ENCODE data around the gene CA6.
"Not testable (repeated sequence)": the region's sequence is repeated elsewhere in the genome, so short reads cannot be mapped to it uniquely, and the experiment has no call there.

The CA6 gene

DNA sequence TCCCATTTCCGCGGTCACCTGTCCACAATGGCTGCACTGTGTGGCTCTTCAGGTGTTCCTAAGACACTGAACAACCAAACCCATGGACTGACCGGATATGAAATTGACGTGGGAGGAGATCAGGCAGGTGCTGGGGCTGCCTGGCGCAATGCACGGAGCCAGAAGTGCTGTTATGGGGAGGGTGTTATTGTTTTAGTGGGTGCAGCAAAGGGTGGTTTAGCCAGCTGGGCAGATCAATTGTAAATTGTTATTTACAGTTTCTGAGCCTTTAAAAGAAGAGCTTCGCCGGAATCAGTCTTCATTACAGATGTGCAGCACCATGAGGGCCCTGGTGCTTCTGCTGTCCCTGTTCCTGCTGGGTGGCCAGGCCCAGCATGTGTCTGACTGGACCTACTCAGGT, at the start of gene CA6:
Gene CA6, plus strand, starts transcription at position 301 of the 400 bp plus-strand sequence. Its CDS starts 19 bp downstream, at position 320.
- DNase-seq (ENCODE audit: low spot score): no peak

DNA sequence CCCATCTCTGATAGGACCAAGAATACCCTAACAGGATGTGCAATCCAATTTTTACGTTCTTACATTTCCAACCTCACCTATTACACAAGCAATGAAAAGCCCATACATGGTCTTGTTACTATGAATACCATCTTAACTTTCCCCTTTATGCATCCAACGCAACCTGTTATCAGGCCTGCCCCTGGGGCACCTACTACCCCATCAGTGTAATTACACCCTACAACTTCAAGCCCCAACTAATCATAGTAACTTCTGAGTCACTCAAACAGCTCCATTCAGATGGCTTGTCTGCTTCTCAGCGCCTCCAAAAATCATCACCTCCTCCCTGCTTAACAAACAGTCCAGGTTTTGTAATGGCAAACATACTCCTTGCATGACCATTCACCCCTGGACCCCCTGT, 48.9 kb upstream of the CA6 start:
- DNase-seq (ENCODE audit: low spot score): not testable (repeated sequence)

DNA sequence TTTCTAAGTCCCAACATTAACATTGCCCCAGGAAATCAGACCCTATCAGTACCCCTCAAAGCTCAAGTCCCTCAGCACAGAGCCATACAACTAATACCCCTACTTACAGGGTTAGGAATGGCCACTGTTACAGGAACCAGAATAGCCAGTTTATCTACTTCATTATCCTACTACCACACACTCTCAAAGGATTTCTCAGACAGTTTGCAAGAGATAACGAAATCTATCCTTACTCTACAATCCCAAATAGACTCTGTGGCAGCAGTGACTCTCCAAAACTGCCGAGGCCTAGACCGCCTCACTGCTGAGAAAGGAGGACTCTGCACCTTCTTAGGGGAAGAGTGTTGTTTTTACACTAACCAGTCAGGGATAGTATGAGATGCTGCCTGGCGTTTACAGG, 48.2 kb upstream of the CA6 start:
- not testable (repeated sequence) for DNase-seq (ENCODE audit: low spot score)

DNA sequence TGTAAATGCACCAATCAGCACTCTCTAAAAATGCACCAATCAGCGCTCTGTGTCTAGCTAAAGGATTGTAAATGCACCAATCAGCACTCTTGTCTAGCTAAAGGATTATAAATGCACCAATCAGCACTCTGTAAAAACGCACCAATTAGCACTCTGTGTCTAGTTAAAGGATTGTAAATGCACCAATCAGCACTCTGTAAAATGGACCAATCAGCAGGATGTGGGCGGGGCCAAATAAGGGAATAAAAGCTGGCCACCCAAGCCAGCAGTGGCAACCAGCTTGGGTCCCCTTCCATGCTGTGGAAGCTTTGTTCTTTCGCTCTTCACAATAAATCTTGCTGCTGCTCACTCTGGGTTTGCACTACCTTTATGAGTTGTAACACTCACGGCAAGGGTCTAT, 47.2 kb upstream of the CA6 start:
- DNase-seq (ENCODE audit: low spot score): peak; percentile 47

DNA sequence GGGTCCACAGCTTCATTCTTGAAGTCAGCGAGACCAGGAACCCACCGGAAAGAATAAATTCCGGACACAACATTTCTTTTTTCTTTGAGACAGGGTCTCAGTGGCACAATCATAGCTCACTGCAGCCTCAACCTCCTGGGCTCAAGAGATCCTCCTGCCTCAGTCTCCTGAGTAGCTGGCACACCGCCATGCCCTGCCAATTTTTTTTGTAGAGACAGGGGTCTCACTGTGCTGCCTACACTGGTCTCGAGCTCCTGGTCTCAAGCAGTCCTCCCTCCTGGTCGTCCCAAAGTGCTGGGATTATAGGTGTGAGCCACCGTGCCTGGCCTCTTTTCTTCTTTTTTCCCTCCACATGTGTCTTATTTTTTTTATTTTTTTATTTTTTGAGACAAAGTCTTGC, 46.6 kb upstream of the CA6 start:
- no peak for DNase-seq (ENCODE audit: low spot score)

DNA sequence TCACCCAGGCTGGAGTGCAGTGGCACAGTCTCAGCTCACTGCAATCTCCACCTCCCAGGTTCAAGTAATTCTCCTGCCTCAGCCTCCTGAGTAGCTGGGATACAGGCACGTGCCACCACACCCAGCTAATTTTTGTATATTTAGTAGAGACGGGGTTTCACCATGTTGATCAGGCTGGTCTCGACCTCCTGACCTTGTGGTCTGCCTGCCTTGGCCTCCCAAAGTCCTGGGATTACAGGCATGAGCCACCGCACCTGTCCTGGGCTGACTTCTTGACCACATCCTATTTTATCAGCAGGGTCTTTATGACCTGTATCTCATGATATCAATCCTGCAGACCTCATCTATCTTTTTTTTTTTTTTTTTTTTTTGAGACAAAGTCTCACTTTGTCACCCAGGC, 45.0 kb upstream of the CA6 start:
- not testable (repeated sequence) for DNase-seq (ENCODE audit: low spot score)

DNA sequence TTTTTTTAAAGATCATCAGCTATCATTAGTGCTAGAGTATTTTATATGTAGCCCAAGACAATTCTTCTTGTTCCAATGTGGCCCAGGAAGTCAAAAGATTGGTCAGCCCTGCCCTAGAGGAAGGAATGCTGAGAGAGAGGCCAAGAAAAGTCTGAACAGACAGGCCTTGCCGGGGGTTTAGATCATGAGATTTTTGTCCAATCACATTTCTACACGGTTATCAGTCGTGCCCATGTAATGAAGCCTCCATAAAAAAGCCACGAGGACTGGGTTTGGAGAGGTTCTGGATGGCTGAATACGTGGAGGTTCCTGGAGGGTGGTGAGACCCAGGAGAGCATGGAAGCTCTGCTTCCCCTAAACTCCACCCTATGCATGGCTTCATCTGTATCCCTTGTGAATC, 42.9 kb upstream of the CA6 start:
- DNase-seq (ENCODE audit: low spot score): no peak

DNA sequence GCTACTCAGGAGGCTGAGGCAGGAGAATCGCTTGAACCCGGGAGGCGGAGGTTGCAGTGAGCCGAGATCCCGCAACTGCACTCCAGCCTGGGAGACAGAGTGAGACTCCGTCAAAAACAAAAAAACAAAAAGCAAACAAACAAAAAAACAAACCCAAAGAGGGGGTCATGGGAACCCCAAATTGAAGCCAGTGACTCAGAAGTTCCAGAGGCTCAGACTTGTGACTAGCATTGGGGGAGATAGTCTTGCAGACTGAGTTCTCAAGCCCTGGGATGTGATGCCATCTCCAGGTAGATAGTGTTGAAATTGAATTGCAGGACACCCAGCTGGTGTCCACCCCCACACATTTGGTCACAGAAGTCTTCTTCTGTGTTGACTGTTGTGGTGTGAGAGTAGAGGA, 42.3 kb upstream of the CA6 start:
- no peak for DNase-seq (ENCODE audit: low spot score)

DNA sequence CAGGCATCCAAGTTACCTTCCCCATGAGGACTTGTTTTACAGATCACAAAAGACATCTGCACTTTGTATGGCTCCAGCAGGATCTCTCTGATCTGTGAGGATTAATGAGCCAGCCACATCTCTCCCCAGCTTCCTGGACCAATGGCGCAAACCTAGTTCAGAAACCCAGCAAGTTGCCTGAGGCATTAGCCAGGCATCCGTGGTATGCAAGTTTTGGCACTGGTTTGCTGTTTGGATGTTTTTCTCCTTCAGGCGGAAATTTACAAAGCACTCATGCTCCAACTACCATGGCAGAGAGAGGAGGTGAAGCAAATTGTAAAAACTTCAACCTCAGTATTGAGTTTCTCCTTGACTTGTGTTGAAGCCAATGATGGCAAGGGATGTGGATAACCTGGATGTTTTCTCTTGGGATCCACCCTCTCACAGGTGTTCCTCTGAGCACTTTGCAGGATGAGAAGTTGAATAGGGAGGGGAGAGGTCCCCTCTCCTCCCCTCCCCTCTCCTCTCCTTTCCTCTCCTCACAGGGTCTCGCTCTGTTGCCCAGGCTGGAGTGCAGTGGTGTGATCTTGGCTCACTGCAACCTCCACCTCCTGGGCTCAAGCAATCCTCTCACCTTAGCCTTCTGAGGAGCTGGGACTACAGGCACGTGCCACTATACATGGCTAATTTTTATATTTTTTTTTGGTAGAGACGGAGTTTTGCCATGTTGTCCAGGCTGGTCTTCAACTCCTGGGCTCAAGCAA, 41.6 kb upstream of the CA6 start:
- no peak for DNase-seq (ENCODE audit: low spot score)

DNA sequence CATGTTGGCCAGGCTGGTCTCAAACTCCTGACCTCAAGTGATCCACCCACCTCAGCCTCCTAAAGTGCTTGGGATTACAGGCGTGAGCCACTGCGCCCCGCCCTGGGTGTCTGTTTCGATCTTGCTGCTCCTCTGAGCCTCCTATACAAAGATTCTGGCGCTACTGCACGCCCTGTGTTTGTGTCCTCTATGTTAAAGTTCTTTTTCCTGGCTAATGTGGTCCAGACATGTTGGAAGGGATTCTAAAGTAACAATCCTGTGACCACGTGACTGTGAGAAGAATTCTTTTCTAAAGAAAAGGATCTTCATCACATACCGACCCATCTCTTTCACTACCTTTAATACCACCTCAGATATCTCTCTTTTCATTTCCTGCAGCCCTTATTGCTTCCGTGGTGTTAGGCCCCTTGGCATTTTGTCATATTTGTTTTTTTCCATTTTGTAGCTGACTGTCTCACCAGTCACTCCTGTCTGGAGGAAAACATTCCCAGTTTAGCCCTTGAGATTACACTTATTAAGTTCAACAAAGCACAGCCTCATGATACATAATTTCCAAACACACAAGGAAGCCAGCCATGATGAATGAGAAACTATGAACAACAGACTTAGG, 40.0 kb upstream of the CA6 start:
- no peak for DNase-seq (ENCODE audit: low spot score)

DNA sequence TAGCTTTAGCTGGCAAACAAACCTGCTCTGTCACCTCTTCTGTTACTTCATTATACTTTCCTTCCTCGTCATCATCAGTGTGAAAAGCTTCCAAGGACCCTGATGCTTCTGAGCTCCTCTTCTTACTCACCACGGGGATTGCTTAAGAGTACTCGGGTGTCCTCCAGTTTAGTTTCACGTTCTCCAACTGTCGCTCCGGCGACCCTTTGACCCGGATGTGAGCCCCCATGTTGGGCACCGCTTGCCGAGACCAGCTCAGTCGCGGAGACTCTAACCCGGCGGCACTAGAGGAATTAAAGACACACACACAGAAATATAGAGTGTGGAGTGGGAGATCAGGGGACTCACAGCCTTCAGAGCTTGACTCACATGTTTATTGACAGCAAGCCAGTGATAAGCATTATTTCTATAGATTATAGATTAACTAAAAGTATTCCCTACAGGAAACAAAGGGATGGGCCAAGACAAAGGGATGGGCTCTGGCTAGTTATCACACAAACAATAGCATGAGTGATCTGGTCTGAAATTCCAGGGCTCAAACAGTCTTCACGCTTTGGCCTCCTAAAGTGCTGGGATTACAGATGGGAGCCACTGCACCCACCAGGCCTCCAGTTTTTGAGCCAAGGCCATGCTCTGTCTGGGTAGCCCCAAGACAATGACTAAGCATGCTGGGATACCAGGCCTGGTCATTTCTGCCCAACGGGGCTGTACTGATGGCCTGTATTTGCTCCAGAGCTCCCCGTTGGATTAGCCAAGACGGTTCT, 37.1 kb upstream of the CA6 start:
- no peak for DNase-seq (ENCODE audit: low spot score)

DNA sequence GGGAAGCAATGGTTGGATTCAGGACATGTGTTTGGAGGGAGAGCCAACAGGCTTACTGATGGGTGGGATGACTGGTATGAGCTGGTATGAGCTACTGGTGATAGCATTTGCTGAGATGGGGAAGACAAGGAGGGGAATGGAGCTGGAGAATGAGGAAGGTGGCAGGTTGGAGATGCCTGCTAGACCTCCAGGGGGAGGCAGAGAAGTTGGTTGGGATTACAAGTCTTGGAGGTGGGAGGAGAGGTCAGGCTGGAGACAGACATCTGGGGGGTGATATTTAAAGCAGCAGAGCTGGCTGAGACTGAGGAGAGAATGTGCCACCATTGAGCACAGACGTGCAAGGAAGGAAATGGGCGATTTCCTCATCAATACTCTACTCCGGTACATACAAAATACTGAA, 35.3 kb upstream of the CA6 start:
- no peak for DNase-seq (ENCODE audit: low spot score)

DNA sequence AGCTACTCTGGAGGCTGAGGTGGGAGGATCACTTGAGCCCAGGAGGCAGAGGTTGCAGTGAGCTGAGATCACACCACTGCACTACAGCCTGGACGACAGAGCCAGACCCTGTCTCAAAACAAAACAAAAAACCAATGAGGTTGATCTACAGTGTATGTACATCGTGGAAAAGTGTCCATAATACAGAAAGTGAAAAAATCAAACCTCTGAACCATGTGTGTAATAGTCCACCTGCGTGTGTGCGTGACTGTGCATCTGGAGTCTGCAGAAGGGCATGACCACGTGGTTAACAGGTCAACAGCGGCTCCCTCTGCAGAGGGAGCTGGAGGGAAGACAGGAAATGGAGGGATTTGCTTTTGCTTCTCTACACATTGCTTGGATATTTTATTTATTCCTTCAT, 34.8 kb upstream of the CA6 start:
- DNase-seq (ENCODE audit: low spot score): no peak

DNA sequence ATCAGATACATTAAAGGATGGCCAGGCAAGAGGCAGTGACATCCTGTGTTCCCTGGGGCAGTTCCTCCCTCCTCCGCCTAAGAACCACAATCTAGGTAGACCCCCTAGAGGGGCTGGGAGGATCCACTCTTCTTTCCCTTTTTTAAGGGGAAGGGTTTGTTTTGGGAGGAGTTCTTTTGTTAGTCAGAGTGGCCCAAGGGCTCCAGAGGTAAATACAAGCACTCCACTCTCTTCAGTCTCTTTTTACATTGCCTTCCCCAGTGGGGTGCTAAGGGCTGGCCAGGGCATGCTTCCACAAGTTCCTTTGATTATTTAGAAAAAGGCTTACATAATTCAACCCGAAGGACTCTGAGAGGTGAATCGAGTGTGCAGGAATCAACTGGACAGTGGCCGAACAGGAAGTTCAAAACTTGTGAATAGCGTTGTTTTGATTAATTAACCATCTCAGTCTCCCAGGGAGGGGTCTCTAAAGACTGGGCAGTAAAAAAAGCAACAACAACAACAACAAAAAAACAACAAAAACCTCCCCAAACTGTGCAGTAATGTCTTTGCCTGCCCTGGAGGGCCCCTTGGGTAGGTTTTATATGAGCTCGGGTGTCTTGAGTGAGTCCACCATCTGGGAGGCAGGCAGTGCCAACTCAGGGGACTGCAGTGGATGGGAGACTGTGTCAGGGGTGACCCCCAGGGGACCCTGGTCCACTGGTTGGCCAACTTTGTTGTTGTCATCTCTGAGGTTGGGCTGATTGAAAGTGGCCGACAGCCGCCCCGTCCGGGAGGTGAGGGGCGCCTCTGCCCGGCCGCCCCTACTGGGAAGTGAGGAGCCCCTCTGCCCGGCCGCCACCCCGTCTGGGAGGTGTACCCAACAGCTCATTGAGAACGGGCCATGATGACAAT, 34.0 kb upstream of the CA6 start:
- DNase-seq (ENCODE audit: low spot score): no peak

DNA sequence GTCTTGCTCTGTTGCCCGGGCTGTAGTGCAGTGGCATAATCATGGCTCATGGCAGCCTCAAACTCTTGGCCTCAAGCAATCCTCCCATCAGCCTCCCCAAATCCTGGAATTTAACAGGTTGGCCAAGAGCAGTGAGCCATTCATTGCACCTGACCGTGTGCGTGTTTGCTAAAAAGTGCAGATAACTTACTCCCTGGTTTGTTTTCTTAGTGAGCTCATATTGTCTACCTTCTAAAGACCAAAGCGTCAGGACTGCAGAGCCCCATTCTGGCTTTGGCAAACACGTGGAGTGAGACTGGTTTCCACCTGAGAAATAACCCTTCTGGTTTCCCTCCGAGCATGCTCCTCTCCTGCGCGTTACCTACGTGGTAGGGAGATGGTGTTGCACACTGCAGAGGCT, 32.2 kb upstream of the CA6 start:
- no peak for DNase-seq (ENCODE audit: low spot score)

DNA sequence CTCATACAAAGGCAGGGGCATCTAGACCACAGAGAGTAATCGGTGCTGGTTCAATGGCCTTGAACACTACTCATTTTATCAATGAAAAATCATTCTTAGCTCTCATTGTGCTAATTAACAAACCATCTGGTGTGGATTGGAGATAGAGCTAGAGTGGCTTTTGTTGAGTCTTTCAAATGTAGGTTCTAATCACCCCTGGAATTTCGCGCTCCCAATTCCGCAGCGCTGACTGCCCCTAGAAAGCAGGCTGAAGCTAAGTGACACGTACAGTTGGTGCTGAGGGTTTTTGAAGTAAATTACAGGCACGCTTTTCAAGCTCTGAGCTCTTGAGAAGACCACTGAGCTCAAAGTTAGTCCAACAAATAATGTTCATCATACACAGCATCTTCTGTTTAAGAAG, 31.2 kb upstream of the CA6 start:
- DNase-seq (ENCODE audit: low spot score): no peak

DNA sequence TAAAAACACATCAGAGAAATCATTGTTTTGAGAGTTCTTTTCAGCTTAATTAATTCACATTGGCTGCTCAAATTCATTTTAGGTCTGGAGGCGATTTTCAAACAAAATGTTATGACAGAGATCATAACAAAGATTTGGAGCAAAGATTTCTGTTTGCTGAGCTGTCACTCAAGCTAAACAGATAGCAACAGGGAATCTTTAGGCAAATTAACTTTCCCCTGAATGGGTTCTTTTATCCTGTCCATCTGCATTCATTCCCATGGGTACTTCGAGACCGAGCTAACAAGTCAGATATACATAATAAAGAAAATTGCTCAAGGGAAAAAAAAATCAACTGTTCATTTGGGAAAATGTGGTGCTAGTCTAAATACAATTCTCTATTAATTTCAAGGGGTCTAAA, 30.2 kb upstream of the CA6 start:
- DNase-seq (ENCODE audit: low spot score): no peak

DNA sequence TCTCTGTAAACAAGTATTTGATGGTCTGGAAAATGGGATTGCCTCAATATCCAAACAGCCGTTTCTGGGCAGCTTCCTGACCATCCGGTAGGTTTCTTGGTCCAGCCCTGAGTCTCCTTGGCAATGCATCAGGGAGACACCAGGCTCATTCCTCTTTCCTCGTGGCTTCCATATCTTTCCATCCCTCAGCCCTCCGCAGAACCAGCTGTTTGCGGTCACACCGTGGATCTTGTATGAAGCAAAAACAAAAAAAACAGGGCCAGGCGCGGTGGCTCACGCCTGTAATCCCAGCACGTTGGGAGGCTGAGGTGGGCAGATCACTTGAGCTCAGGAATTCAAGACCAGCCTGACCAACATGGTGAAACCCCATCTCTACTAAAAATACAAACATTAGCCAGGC, 28.1 kb upstream of the CA6 start:
- DNase-seq (ENCODE audit: low spot score): not testable (repeated sequence)

DNA sequence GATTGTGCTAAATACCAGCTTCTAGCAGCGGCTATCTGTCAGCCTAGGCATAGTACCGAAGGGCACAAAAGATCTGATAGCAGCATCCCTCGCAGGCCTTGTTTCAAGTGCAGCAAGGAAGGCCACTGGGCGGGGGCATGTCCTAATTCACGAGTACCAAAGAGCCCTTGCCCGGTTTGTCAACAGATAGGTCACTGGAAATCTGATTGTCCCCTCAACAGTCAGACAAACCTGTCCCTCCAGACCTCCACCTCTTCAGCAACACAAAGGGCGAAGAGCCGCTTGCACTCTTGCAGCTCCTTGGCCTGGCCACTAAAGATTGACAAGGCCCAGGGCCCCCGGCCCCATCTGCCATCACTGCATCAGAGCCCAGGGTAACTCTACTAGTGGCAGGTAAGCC, 22.7 kb upstream of the CA6 start:
- DNase-seq (ENCODE audit: low spot score): no peak

DNA sequence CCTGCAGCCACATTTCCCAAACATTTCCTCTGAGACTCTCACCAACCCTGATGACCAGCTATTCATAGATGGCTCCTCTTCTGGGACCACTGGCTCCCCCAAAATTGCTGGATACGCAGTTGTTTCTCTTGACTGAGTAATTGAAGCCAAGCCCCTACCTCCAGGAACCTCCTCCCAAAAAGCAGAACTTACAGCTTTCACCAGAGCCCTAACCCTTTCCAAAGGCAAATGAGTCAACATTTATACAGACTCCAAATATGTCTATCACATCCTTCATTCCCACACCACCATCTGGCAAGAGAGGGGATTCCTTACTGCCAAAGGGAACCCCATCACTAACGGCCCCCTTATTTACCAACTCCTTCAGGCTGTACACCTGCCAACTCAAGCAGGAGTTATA, 20.3 kb upstream of the CA6 start:
- DNase-seq (ENCODE audit: low spot score): no peak

DNA sequence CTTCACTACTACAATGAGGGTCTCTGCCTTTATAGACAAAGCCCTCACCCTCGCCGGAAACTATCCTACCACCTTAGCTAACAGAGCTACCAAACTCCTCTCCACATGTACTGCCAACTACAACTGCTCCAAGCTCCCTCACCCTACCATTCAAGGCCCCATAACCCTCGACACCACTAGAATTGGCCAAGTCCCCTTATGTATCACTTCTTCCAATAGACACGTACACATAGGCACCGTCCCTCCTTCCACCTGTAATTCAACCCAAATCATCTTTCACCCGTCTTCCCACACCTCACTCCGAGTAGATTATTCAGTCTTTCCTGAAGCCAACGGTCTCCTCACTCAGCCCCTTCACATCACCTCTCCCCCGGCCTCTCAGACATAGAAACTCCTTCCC, 19.7 kb upstream of the CA6 start:
- DNase-seq (ENCODE audit: low spot score): no peak

Data from NAMALWA (cell line).